ENCODE measurements around the gene YIPF2. TPM values are rescaled to one million over a fixed set of nuclear protein-coding genes. Genes with fewer than 3 reads are reported as not detected.

Gene YIPF2
- total RNA-seq, 5 donors from 2014 or later (not counting 1 experiment from before 2014, with no cell fraction given), result 21.2 to 34.3 (median 31.5) TPM

GRCh38 chr19:10892256-10892655, 36.2 kb downstream of the YIPF2 start:
- Histone ChIP-seq H3K4me3 (ENCODE audit: control insufficient read depth in 1 of 2, extremely low read depth in 1 of 2, low read length in 1 of 2) (no peak overlapping the region), H3K36me3 (ENCODE audit: control insufficient read depth in 2 of 2, extremely low read depth in 1 of 2, insufficient read depth in 1 of 2, low read length in 1 of 2) (peaks cover 0 to 2% of the 10 kb centered on the region in 2 donors), H3K9me3 (no peaks in the 10 kb centered on the region), H3K27ac (ENCODE audit: low read length) (no peak overlapping the region), H3K4me1 (ENCODE audit: control insufficient read depth in 1 of 2, extremely low read depth in 1 of 2, insufficient read depth in 2 of 2, low read length in 2 of 2) (peaks cover 4 to 11% of the 10 kb centered on the region in 2 experiments), H3K27me3 (replicated peaks in 1 of 2; ENCODE audit: control insufficient read depth in 2 of 2, extremely low read depth in 1 of 2, insufficient read depth in 2 of 2, low read length in 1 of 2) (no peaks in the 10 kb centered on the region)
- no peak for DNase-seq
- WGBS (ENCODE audit: insufficient coverage), result 100% methylated on average over 5 of the region's 13 CpGs
- Mint-ChIP-seq H3K27ac (no peak overlapping the region), H3K36me3 (no peaks in the 10 kb centered on the region), H3K4me1 (peaks cover 14 to 24% (median 17%) of the 10 kb centered on the region in 3 donors), H3K9me3 (no peaks in the 10 kb centered on the region), H3K27me3 (no peaks in the 10 kb centered on the region), H3K4me3 (no peak overlapping the region)
- ATAC-seq (replicated peaks in 1 of 4), result no peak
- ChIA-PET CTCF (no interaction called here), POLR2A (no interaction called here)

- Mint-ChIP-seq H3K27ac (no peak overlapping the region), H3K36me3 (no peaks in the 10 kb centered on the region), H3K4me1 (peaks cover 10 to 17% (median 13%) of the 10 kb centered on the region in 3 donors), H3K9me3 (no peaks in the 10 kb centered on the region), H3K4me3 (no peak overlapping the region), H3K27me3 (no peaks in the 10 kb centered on the region)
- ChIA-PET POLR2A (no interaction called here), CTCF (interaction anchor here in 1 of 2 donors (0.6 kb wide), 1 partner anchor 1179 kb away, joined by 3 read pairs; no protein-coding TSS in a partner anchor)
- no peaks in the 10 kb centered on the region for H3K27me3 ChIP-seq (replicated peaks in 1 of 2; ENCODE audit: control insufficient read depth in 2 of 2, extremely low read depth in 1 of 2, insufficient read depth in 2 of 2, low read length in 1 of 2)
- DNase-seq, result no peak
- H3K4me3 ChIP-seq (ENCODE audit: control insufficient read depth in 1 of 2, extremely low read depth in 1 of 2, low read length in 1 of 2), result no peak overlapping the region
- no peak for ATAC-seq (replicated peaks in 1 of 4)
- no peaks in the 10 kb centered on the region for H3K9me3 ChIP-seq
- peaks cover 0 to 4% of the 10 kb centered on the region in 2 experiments for H3K4me1 ChIP-seq (ENCODE audit: control insufficient read depth in 1 of 2, extremely low read depth in 1 of 2, insufficient read depth in 2 of 2, low read length in 2 of 2)
- 95% methylated on average over 13 of the region's 21 CpGs for WGBS (ENCODE audit: insufficient coverage)
- no peak overlapping the region for H3K27ac ChIP-seq (ENCODE audit: low read length)
- peaks cover 0 to 2% of the 10 kb centered on the region in 2 donors for H3K36me3 ChIP-seq (ENCODE audit: control insufficient read depth in 2 of 2, extremely low read depth in 1 of 2, insufficient read depth in 1 of 2, low read length in 1 of 2)
Observed at GRCh38 chr19:10891405-10892086, 36.9 kb downstream of the YIPF2 start.

- Histone ChIP-seq H3K27me3 (replicated peaks in 1 of 2; ENCODE audit: control insufficient read depth in 2 of 2, extremely low read depth in 1 of 2, insufficient read depth in 2 of 2, low read length in 1 of 2) (no peaks in the 10 kb centered on the region), H3K36me3 (ENCODE audit: control insufficient read depth in 2 of 2, extremely low read depth in 1 of 2, insufficient read depth in 1 of 2, low read length in 1 of 2) (peaks cover 0 to 2% of the 10 kb centered on the region in 2 donors), H3K27ac (ENCODE audit: low read length) (no peak overlapping the region), H3K9me3 (no peaks in the 10 kb centered on the region), H3K4me1 (ENCODE audit: control insufficient read depth in 1 of 2, extremely low read depth in 1 of 2, insufficient read depth in 2 of 2, low read length in 2 of 2) (no peaks in the 10 kb centered on the region), H3K4me3 (ENCODE audit: control insufficient read depth in 1 of 2, extremely low read depth in 1 of 2, low read length in 1 of 2) (no peak overlapping the region)
- ChIA-PET POLR2A (no interaction called here), CTCF (interaction anchor here in 1 of 2 donors (0.6 kb wide), 1 partner anchor 46 kb away, joined by 7 read pairs; no protein-coding TSS in a partner anchor)
- Mint-ChIP-seq H3K4me1 (peaks cover 6 to 9% (median 8%) of the 10 kb centered on the region in 3 donors), H3K27ac (no peak overlapping the region), H3K36me3 (no peaks in the 10 kb centered on the region), H3K9me3 (no peaks in the 10 kb centered on the region), H3K27me3 (no peaks in the 10 kb centered on the region), H3K4me3 (no peak overlapping the region)
- DNase-seq, result no peak
- no peak for ATAC-seq (replicated peaks in 1 of 4)
- WGBS (ENCODE audit: insufficient coverage), result no CpG with 5 or more reads among the region's 4 CpGs
Observed at GRCh38 chr19:10889880-10890279, 38.6 kb downstream of the YIPF2 start.

GRCh38 chr19:10888421-10888866, 40.0 kb downstream of the YIPF2 start:
- WGBS (ENCODE audit: insufficient coverage), result 80% methylated on average over 12 of the region's 13 CpGs
- H3K36me3 ChIP-seq (ENCODE audit: control insufficient read depth in 2 of 2, extremely low read depth in 1 of 2, insufficient read depth in 1 of 2, low read length in 1 of 2), result no peaks in the 10 kb centered on the region
- no peak overlapping the region for H3K27ac ChIP-seq (ENCODE audit: low read length)
- no peak overlapping the region for H3K27ac Mint-ChIP-seq
- H3K27me3 Mint-ChIP-seq, result no peaks in the 10 kb centered on the region
- ATAC-seq (replicated peaks in 1 of 4), result no peak
- H3K4me3 Mint-ChIP-seq, result no peak overlapping the region
- DNase-seq, result no peak
- no peaks in the 10 kb centered on the region for H3K9me3 Mint-ChIP-seq
- H3K4me1 Mint-ChIP-seq, result peaks cover 6 to 9% (median 8%) of the 10 kb centered on the region in 3 donors
- H3K4me3 ChIP-seq (ENCODE audit: control insufficient read depth in 1 of 2, extremely low read depth in 1 of 2, low read length in 1 of 2), result no peak overlapping the region
- no peaks in the 10 kb centered on the region for H3K36me3 Mint-ChIP-seq
- ChIA-PET POLR2A (no interaction called here), CTCF (interaction anchor here in 1 of 2 donors (0.6 kb wide), 1 partner anchor 412 kb away, joined by 7 read pairs; no protein-coding TSS in a partner anchor)
- H3K27me3 ChIP-seq (replicated peaks in 1 of 2; ENCODE audit: control insufficient read depth in 2 of 2, extremely low read depth in 1 of 2, insufficient read depth in 2 of 2, low read length in 1 of 2), result no peaks in the 10 kb centered on the region
- no peaks in the 10 kb centered on the region for H3K9me3 ChIP-seq
- H3K4me1 ChIP-seq (ENCODE audit: control insufficient read depth in 1 of 2, extremely low read depth in 1 of 2, insufficient read depth in 2 of 2, low read length in 2 of 2), result no peaks in the 10 kb centered on the region

GRCh38 chr19:10887616-10888367, 40.6 kb downstream of the YIPF2 start:
- H3K4me3 ChIP-seq (ENCODE audit: control insufficient read depth in 1 of 2, extremely low read depth in 1 of 2, low read length in 1 of 2), result no peak overlapping the region
- no peaks in the 10 kb centered on the region for H3K9me3 ChIP-seq
- H3K36me3 Mint-ChIP-seq, result no peaks in the 10 kb centered on the region
- H3K9me3 Mint-ChIP-seq, result no peaks in the 10 kb centered on the region
- DNase-seq (no peak), ATAC-seq (replicated peaks in 1 of 4) (no peak)
- ChIA-PET POLR2A (no interaction called here), CTCF (no interaction called here)
- H3K4me1 Mint-ChIP-seq, result peaks cover 6 to 9% (median 8%) of the 10 kb centered on the region in 3 donors
- no peak overlapping the region for H3K27ac ChIP-seq (ENCODE audit: low read length)
- no peaks in the 10 kb centered on the region for H3K4me1 ChIP-seq (ENCODE audit: control insufficient read depth in 1 of 2, extremely low read depth in 1 of 2, insufficient read depth in 2 of 2, low read length in 2 of 2)
- H3K27me3 Mint-ChIP-seq, result no peaks in the 10 kb centered on the region
- no peaks in the 10 kb centered on the region for H3K27me3 ChIP-seq (replicated peaks in 1 of 2; ENCODE audit: control insufficient read depth in 2 of 2, extremely low read depth in 1 of 2, insufficient read depth in 2 of 2, low read length in 1 of 2)
- H3K27ac Mint-ChIP-seq, result no peak overlapping the region
- 97% methylated on average over 7 of the region's 9 CpGs for WGBS (ENCODE audit: insufficient coverage)
- H3K4me3 Mint-ChIP-seq, result no peak overlapping the region
- H3K36me3 ChIP-seq (ENCODE audit: control insufficient read depth in 2 of 2, extremely low read depth in 1 of 2, insufficient read depth in 1 of 2, low read length in 1 of 2), result no peaks in the 10 kb centered on the region

- Histone ChIP-seq H3K4me3 (ENCODE audit: control insufficient read depth in 1 of 2, extremely low read depth in 1 of 2, low read length in 1 of 2) (no peak overlapping the region), H3K36me3 (ENCODE audit: control insufficient read depth in 2 of 2, extremely low read depth in 1 of 2, insufficient read depth in 1 of 2, low read length in 1 of 2) (no peaks in the 10 kb centered on the region), H3K4me1 (ENCODE audit: control insufficient read depth in 1 of 2, extremely low read depth in 1 of 2, insufficient read depth in 2 of 2, low read length in 2 of 2) (no peaks in the 10 kb centered on the region), H3K9me3 (no peaks in the 10 kb centered on the region), H3K27ac (ENCODE audit: low read length) (no peak overlapping the region), H3K27me3 (replicated peaks in 1 of 2; ENCODE audit: control insufficient read depth in 2 of 2, extremely low read depth in 1 of 2, insufficient read depth in 2 of 2, low read length in 1 of 2) (no peaks in the 10 kb centered on the region)
- no peaks in the 10 kb centered on the region for H3K27me3 Mint-ChIP-seq
- no peak for ATAC-seq (replicated peaks in 1 of 4)
- no peak overlapping the region for H3K27ac Mint-ChIP-seq
- DNase-seq, result no peak
- no peaks in the 10 kb centered on the region for H3K36me3 Mint-ChIP-seq
- H3K4me3 Mint-ChIP-seq, result no peak overlapping the region
- ChIA-PET POLR2A (no interaction called here), CTCF (interaction anchor here in 1 of 2 donors (0.6 kb wide), 1 partner anchor 567 kb away, joined by 5 read pairs; no protein-coding TSS in a partner anchor)
- 98% methylated on average over 12 of the region's 20 CpGs for WGBS (ENCODE audit: insufficient coverage)
- H3K9me3 Mint-ChIP-seq, result no peaks in the 10 kb centered on the region
- H3K4me1 Mint-ChIP-seq, result peaks cover 3 to 9% (median 8%) of the 10 kb centered on the region in 3 donors
Observed at GRCh38 chr19:10885201-10886169, 43.0 kb downstream of the YIPF2 start.

Data from T-cell (primary cell).